K562 (cell line): ENCODE data around the gene OR51V1. TPM values are rescaled to one million over a fixed set of nuclear protein-coding genes. Genes with fewer than 3 reads are reported as not detected.
A peak's percentile ranks its signal among the peaks of the same experiment; 100 is the strongest.

ENCODE experiments used
- CBX8 ChIP-seq: fragments of 200-600 bp; sonication (generic); IDR thresholded peaks from 2 replicates; pipeline ENCODE4 v1.6.1; 2012; ENCODE audit warnings: borderline replicate concordance, mixed run types, low read depth, mild to moderate bottlenecking, moderate library complexity, mixed read lengths, low read length, control low read depth, inconsistent platforms; ENCODE audit not compliant: poor library complexity, severe bottlenecking; ENCODE audit errors: extremely low read depth
- DNMT1 ChIP-seq: fragments of 450-650 bp; IDR thresholded peaks from 2 replicates; pipeline ENCODE4 v1.6.1; 2016; ENCODE audit warnings: antibody characterized with exemption, mild to moderate bottlenecking
- HDAC2 ChIP-seq: fragments of 450-650 bp; IDR thresholded peaks from 2 replicates; pipeline ENCODE4 v1.6.1; 2016; ENCODE audit warnings: mild to moderate bottlenecking
- KDM5B ChIP-seq: fragments of 200-600 bp; sonication (generic); IDR thresholded peaks from 2 replicates; pipeline ENCODE4 v1.6.1; 2012; ENCODE audit warnings: low read depth, mild to moderate bottlenecking, moderate library complexity, low read length, control low read depth, inconsistent platforms; ENCODE audit not compliant: insufficient replicate concordance
- NCOA1 ChIP-seq: fragments of 450-650 bp; IDR thresholded peaks from 2 replicates; pipeline ENCODE4 v1.6.1; 2016; ENCODE audit warnings: low read depth
- POLR2B ChIP-seq: fragments of 450-650 bp; IDR thresholded peaks from 2 replicates; pipeline ENCODE4 v1.6.1; 2018; ENCODE audit warnings: low read depth; ENCODE audit not compliant: partially characterized antibody
- RFX1 ChIP-seq: fragments of 450-650 bp; IDR thresholded peaks from 2 replicates; pipeline ENCODE4 v1.6.1; 2016; ENCODE audit warnings: mild to moderate bottlenecking, moderate library complexity
- TARDBP ChIP-seq: fragments of 450-650 bp; IDR thresholded peaks from 2 replicates; pipeline ENCODE4 v1.6.1; 2016
- ZNF134 ChIP-seq: fragments of 250-450 bp; sonication (Bioruptor Pico); conservative IDR thresholded peaks from 2 replicates; pipeline ENCODE4 v1.4.0; 2020
- ZNF24 ChIP-seq: fragments of 450-650 bp; IDR thresholded peaks from 2 replicates; pipeline ENCODE4 v1.6.1; 2016
- polyA plus RNA-seq, 8 experiments: library from polyadenylated mRNA; depleted of rRNA in 4 of 8; stranded (reverse) in 5 of 8; unstranded in 3 of 8; fragments of >200 nt; fragmentation: Nextera tagmentation in 2 of 8; fragmentation: Illumina TruSeq in 1 of 8; extraction: Ambion mirVana in 2 of 8; extraction: Trizol in 1 of 8; gene quantifications; 2 replicates each; pipeline versions ENCODE4 v1.2.1 to v1.2.3, GENCODE V29; 2011 to 2014; ENCODE audit warnings: inconsistent platforms in 1 of 8, missing spikeins in 1 of 8
- total RNA-seq, 7 experiments: library from RNA; depleted of rRNA in 6 of 7; stranded (reverse); fragments of >200 nt in 6 of 7; fragmentation: Illumina TruSeq in 2 of 7; extraction: Trizol in 2 of 7; gene quantifications; 2 replicates each; pipeline versions ENCODE4 v1.2.1 to v1.2.3, GENCODE V29; 2011 to 2021; ENCODE audit warnings: low replicate concordance in 1 of 7
- TF ChIP-seq, protein P1 (sequence below): fragments of 450-650 bp; IDR thresholded peaks from 2 replicates; pipeline ENCODE4 v1.6.1; 2016; ENCODE audit warnings: mild to moderate bottlenecking, moderate library complexity
- TF ChIP-seq, protein P2 (sequence below): sonication (generic); formaldehyde crosslinking; IDR thresholded peaks from 2 replicates; pipeline ENCODE4 v1.8.1; 2023; ENCODE audit warnings: mild to moderate bottlenecking, missing genetic modification reagents
- TF ChIP-seq, protein P3 (sequence below): fragments of 450-650 bp; IDR thresholded peaks from 2 replicates; pipeline ENCODE4 v1.6.1; 2016; ENCODE audit warnings: mild to moderate bottlenecking

OR51V1 gene
- total and polyA plus RNA-seq, 9 of the 15 experiments (the other 6 are each of a cell fraction or from before 2014, with no cell fraction given) = not detected

DNA sequence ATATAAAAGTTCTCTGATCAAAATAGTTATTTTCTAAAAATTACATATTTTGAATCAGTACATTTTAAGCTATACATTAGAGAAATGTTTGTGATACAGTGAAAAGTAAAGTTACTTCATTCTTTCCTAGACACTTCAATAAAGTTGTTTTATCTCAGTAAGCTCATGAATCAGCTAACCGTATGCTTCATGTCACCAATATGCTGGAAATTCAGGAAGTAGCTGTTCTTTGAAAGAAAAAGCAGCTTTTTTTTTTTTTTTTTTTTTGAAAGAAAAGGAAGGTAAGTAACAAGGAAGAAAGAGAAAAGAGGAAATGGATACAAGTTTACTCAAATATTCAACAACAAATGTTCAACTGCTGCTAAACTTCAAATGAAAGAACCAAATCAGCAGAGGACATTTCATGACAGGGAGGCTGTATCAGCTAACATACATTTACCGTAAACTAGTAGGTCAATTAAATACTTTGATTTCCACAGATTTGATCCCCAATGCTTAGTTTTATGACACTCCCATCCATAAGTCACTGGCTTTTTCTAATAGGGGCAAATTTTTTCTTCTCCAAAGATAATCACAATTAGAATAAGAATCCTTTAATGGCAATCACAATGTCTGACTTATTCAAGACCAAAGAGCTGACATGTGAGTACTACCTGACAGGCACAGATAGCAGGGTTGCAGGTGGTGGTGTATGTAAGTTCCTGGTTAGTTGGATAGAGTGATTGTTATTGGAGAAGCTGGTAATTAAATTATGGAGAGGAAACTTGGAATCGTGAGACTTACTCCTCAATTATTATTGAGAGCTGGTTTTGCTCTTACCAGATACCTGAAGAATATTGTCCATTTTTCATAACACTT, 46.7 kb downstream of the OR51V1 start (continued):
- TF ChIP-seq, protein P1, sequence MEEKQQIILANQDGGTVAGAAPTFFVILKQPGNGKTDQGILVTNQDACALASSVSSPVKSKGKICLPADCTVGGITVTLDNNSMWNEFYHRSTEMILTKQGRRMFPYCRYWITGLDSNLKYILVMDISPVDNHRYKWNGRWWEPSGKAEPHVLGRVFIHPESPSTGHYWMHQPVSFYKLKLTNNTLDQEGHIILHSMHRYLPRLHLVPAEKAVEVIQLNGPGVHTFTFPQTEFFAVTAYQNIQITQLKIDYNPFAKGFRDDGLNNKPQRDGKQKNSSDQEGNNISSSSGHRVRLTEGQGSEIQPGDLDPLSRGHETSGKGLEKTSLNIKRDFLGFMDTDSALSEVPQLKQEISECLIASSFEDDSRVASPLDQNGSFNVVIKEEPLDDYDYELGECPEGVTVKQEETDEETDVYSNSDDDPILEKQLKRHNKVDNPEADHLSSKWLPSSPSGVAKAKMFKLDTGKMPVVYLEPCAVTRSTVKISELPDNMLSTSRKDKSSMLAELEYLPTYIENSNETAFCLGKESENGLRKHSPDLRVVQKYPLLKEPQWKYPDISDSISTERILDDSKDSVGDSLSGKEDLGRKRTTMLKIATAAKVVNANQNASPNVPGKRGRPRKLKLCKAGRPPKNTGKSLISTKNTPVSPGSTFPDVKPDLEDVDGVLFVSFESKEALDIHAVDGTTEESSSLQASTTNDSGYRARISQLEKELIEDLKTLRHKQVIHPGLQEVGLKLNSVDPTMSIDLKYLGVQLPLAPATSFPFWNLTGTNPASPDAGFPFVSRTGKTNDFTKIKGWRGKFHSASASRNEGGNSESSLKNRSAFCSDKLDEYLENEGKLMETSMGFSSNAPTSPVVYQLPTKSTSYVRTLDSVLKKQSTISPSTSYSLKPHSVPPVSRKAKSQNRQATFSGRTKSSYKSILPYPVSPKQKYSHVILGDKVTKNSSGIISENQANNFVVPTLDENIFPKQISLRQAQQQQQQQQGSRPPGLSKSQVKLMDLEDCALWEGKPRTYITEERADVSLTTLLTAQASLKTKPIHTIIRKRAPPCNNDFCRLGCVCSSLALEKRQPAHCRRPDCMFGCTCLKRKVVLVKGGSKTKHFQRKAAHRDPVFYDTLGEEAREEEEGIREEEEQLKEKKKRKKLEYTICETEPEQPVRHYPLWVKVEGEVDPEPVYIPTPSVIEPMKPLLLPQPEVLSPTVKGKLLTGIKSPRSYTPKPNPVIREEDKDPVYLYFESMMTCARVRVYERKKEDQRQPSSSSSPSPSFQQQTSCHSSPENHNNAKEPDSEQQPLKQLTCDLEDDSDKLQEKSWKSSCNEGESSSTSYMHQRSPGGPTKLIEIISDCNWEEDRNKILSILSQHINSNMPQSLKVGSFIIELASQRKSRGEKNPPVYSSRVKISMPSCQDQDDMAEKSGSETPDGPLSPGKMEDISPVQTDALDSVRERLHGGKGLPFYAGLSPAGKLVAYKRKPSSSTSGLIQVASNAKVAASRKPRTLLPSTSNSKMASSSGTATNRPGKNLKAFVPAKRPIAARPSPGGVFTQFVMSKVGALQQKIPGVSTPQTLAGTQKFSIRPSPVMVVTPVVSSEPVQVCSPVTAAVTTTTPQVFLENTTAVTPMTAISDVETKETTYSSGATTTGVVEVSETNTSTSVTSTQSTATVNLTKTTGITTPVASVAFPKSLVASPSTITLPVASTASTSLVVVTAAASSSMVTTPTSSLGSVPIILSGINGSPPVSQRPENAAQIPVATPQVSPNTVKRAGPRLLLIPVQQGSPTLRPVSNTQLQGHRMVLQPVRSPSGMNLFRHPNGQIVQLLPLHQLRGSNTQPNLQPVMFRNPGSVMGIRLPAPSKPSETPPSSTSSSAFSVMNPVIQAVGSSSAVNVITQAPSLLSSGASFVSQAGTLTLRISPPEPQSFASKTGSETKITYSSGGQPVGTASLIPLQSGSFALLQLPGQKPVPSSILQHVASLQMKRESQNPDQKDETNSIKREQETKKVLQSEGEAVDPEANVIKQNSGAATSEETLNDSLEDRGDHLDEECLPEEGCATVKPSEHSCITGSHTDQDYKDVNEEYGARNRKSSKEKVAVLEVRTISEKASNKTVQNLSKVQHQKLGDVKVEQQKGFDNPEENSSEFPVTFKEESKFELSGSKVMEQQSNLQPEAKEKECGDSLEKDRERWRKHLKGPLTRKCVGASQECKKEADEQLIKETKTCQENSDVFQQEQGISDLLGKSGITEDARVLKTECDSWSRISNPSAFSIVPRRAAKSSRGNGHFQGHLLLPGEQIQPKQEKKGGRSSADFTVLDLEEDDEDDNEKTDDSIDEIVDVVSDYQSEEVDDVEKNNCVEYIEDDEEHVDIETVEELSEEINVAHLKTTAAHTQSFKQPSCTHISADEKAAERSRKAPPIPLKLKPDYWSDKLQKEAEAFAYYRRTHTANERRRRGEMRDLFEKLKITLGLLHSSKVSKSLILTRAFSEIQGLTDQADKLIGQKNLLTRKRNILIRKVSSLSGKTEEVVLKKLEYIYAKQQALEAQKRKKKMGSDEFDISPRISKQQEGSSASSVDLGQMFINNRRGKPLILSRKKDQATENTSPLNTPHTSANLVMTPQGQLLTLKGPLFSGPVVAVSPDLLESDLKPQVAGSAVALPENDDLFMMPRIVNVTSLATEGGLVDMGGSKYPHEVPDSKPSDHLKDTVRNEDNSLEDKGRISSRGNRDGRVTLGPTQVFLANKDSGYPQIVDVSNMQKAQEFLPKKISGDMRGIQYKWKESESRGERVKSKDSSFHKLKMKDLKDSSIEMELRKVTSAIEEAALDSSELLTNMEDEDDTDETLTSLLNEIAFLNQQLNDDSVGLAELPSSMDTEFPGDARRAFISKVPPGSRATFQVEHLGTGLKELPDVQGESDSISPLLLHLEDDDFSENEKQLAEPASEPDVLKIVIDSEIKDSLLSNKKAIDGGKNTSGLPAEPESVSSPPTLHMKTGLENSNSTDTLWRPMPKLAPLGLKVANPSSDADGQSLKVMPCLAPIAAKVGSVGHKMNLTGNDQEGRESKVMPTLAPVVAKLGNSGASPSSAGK = no peak
- TF ChIP-seq POLR2B (no peak), RFX1 (no peak), KDM5B (no peak), HDAC2 (no peak), ZNF134 (CRISPR knock-in tag) (no peak), NCOA1 (no peak), TARDBP (no peak), ZNF24 (0 out of 2 replicates have a peak, but pooled peaks have one; percentile 48), CBX8 (no peak), DNMT1 (no peak)
- TF ChIP-seq, protein P2, sequence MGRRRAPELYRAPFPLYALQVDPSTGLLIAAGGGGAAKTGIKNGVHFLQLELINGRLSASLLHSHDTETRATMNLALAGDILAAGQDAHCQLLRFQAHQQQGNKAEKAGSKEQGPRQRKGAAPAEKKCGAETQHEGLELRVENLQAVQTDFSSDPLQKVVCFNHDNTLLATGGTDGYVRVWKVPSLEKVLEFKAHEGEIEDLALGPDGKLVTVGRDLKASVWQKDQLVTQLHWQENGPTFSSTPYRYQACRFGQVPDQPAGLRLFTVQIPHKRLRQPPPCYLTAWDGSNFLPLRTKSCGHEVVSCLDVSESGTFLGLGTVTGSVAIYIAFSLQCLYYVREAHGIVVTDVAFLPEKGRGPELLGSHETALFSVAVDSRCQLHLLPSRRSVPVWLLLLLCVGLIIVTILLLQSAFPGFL (CRISPR knock-in tag) = no peak
- TF ChIP-seq, protein P3, sequence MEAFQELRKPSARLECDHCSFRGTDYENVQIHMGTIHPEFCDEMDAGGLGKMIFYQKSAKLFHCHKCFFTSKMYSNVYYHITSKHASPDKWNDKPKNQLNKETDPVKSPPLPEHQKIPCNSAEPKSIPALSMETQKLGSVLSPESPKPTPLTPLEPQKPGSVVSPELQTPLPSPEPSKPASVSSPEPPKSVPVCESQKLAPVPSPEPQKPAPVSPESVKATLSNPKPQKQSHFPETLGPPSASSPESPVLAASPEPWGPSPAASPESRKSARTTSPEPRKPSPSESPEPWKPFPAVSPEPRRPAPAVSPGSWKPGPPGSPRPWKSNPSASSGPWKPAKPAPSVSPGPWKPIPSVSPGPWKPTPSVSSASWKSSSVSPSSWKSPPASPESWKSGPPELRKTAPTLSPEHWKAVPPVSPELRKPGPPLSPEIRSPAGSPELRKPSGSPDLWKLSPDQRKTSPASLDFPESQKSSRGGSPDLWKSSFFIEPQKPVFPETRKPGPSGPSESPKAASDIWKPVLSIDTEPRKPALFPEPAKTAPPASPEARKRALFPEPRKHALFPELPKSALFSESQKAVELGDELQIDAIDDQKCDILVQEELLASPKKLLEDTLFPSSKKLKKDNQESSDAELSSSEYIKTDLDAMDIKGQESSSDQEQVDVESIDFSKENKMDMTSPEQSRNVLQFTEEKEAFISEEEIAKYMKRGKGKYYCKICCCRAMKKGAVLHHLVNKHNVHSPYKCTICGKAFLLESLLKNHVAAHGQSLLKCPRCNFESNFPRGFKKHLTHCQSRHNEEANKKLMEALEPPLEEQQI = no peak
